PC-9 (cell line): ENCODE data around the gene CRAT.

Source experiments
- CTCF ChIP-seq: fragments of 200-600 bp; sonication (generic); conservative IDR thresholded peaks from 2 replicates; pipeline ENCODE4 v1.6.1; 2017; ENCODE audit warnings: mixed run types, antibody characterized with exemption, mild to moderate bottlenecking, moderate library complexity
- EZH2 ChIP-seq: fragments of 200-600 bp; sonication (generic); IDR thresholded peaks from 2 replicates; pipeline ENCODE4 v1.8.0; 2017; ENCODE audit warnings: antibody characterized with exemption, low read depth

DNA sequence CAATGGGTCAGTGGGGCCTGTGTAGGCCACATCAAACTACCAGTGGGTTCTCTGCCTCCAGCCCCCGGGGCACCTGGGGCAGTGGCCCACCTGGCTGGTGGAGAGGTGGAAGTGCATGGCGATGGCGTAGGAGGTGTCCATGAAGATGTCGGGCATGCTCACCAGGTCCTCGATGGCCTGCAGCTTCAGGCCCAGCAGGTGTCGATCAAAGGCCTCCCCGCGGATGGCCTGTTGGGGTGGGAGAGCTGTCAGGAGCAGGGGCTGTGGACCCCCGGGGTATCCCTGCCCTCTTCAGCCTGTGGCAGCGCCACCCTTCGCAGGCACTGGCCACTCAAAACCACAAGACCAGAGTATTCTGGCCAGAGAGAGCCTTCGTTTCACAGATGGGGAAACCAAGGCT, 14.7 kb downstream of the CRAT start:
- TF ChIP-seq EZH2 (no peak), CTCF (no peak)
